ENCODE results near the gene COL5A1.

DNA sequence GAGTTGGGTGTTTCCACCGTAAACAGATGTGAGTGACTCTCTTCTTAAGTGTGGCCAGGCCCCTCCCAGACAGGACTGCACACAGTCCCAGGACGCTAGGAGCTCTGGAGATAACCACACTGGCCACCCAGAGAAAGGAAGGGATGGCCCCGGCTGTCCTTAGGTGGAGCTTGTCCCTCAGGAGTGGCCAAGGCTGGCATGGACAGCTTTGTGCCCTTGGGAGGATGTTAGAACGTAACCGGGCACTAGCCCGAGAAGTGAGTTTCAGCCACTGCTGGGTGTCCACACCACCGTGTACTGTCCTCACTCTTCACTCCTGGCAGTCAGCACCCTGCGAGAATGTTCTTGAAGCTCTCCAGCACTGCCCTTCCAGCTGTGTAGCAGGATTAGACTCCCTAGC, 203.2 kb downstream of the COL5A1 start:
- TF ChIP-seq ZNF274 (IDR thresholded peaks at IDR 0.05; ENCODE audit: low read depth, low read length) (no peak), YY1 (IDR thresholded peaks at IDR 0.05; ENCODE audit: insufficient read depth, insufficient read length) (no peak)
